Measurements from ENCODE around the gene PTPN6.
"Not testable (repeated sequence)": the region's sequence is repeated elsewhere in the genome, so short reads cannot be mapped to it uniquely, and the experiment has no call there.

Gene PTPN6

GRCh38 chr12:6950811-6951540 is at the start of gene PTPN6:
TSS of gene PTPN6 (plus strand) at chr12:6951356. CDS start at chr12:6951513, 157 bp downstream.
- DNase-seq (ENCODE audit: low read depth): no peak

- DNase-seq (ENCODE audit: low read depth): no peak
Observed at GRCh38 chr12:6902448-6902847, 48.7 kb upstream of the PTPN6 start.

- no peak for DNase-seq (ENCODE audit: low read depth)
Observed at GRCh38 chr12:6903722-6904121, 47.4 kb upstream of the PTPN6 start.

GRCh38 chr12:6904280-6905276 is 46.6 kb upstream of the PTPN6 start, which contains the start of gene LRRC23:
TSS of gene LRRC23 (plus strand) at chr12:6904822. CDS start at chr12:6905634, 812 bp downstream.
- DNase-seq (ENCODE audit: low read depth): peak; percentile 91

GRCh38 chr12:6905414-6906040 is 45.6 kb upstream of the PTPN6 start:
- DNase-seq (ENCODE audit: low read depth): no peak

GRCh38 chr12:6908141-6908540 is 43.0 kb upstream of the PTPN6 start:
- not testable (repeated sequence) for DNase-seq (ENCODE audit: low read depth)

- DNase-seq (ENCODE audit: low read depth): no peak
Observed at GRCh38 chr12:6909421-6910145, 41.6 kb upstream of the PTPN6 start.

GRCh38 chr12:6912164-6912935 is 38.8 kb upstream of the PTPN6 start:
- DNase-seq (ENCODE audit: low read depth): no peak

GRCh38 chr12:6914246-6914946 is 36.8 kb upstream of the PTPN6 start, which contains the start of gene ENO2:
TSS of gene ENO2 (plus strand) at chr12:6914580. CDS start at chr12:6915833, 1,253 bp downstream.
- no peak for DNase-seq (ENCODE audit: low read depth)

GRCh38 chr12:6914947-6915788 is 36.0 kb upstream of the PTPN6 start:
- no peak for DNase-seq (ENCODE audit: low read depth)

GRCh38 chr12:6915789-6916285 is 35.3 kb upstream of the PTPN6 start:
- DNase-seq (ENCODE audit: low read depth): no peak

- no peak for DNase-seq (ENCODE audit: low read depth)
Observed at GRCh38 chr12:6916426-6917200, 34.5 kb upstream of the PTPN6 start.

- DNase-seq (ENCODE audit: low read depth): no peak
Observed at GRCh38 chr12:6917491-6918231, 33.5 kb upstream of the PTPN6 start.

- no peak for DNase-seq (ENCODE audit: low read depth)
Observed at GRCh38 chr12:6919588-6919987, 31.6 kb upstream of the PTPN6 start.

- no peak for DNase-seq (ENCODE audit: low read depth)
Observed at GRCh38 chr12:6921539-6921938, 29.6 kb upstream of the PTPN6 start.

GRCh38 chr12:6921996-6922946 is 28.9 kb upstream of the PTPN6 start:
- DNase-seq (ENCODE audit: low read depth): no peak
